Renal cortical epithelial cell (primary cell): Measurements from ENCODE around the gene ATP6V1C2. TPM values are rescaled to one million over a fixed set of nuclear protein-coding genes. Genes with fewer than 3 reads are reported as not detected.
"Not testable (repeated sequence)": the region's sequence is repeated elsewhere in the genome, so short reads cannot be mapped to it uniquely, and the experiment has no call there.

ENCODE experiments used
- DNase-seq: peaks from one replicate; pipeline ENCODE4 v3.0.0-alpha.2; 2011; ENCODE audit warnings: low read depth
- total RNA-seq: library from RNA; depleted of rRNA; stranded (reverse); fragments of >200 nt; gene quantifications from 2 replicates; pipeline ENCODE4 v1.2.3, GENCODE V29; 2014

Gene ATP6V1C2
- total RNA-seq, 1 donor from 2014 or later: 0.05 TPM

DNA sequence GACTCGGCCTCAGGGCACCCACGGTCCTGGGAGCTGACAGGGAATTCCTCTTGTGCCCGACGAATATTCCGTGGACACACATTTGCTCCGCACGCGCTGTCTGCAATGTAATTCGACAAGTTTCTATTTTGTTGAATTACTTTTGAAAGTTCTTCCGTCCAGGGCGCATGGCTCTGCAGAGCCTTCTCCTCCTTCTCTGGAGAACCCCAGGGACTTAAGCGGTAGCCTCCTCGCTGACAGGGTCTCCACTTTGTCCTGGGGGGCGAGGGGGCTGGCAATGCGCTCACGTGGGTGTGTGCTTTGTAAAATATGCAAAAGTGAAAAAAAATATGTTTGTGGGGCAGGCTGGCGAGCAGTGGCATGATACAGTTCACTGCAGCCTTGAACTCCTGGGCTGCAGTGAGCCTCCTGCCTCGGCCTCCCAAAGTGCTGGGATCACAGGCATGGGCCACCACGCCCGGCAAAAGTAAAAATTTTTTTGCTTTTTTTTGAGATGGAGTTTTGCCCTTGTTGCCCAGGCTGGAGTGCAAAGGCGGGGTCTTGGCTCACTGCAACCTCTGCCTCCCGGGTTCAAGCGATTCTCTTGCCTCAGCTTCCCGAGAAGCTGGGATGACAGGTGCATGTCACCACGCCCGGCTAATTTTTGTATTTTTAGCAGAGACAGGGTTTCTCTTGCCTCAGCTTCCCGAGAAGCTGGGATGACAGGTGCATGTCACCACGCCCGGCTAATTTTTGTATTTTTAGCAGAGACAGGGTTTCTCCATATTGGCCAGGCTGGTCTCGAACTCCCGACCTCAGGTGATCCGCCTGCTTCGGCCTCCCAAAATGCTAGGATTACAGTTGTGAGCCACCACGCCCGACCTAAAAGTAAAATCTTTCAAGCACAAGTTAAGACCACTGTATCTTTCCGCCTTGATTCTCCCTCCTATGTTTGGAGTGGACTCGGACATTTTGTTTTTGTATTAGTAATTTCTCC, 92.0 kb downstream of the ATP6V1C2 start:
- peak; percentile 26 for DNase-seq

DNA sequence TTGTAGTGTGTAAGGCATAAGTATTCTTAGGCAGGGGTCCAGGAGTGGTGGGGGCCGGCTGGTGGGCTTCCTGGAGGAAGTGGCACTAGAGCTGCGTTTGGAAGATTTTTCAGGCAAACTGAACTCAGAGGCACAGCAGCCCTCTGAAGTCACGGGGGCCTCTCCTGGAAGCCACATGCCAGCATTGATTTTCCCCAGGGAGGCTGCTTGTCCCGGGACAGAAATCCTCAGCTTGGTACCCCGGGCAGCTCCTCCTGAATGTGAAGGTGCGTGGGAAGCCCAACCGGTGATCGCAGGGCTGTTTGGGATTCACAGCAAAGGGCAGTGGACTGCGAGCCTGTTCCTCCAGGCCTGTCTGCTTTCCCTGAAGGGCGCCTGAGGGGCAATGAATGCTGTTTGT, 92.7 kb downstream of the ATP6V1C2 start:
- no peak for DNase-seq

DNA sequence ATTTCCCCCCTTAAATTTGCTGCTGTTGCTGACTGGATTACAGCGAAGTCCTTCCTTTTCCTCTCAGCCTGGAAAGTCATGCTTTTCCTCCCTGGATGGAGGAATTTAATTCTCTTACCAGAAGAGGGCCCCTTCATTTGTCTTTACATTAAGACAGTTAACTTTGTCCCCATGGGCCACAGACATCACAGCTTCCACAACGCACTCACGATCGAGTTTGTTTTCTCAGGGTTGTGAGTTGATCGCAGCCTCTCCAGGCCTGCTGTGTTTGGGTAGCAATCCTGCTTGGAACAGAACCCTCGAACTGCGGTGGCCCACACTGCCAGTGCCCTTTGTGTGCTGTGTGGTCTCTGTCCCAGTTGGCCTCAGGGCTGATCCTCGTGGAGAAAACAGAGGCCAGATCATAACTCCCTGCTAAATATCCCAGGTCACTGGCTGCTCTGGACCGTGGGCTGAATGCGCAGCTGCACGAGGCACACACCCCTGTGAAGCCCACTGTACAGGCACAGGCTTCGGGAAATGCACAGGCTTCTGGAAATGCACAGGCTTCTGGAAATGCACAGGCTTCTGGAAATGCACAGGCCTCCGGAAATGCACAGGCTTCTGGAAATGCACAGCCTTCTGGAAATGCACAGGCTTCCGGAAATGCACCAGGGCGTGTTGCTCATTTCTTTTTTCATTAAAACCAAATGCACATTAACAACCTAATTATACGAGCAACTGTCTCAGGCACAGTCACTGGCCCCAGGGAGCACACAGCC, 93.3 kb downstream of the ATP6V1C2 start:
- DNase-seq: no peak

DNA sequence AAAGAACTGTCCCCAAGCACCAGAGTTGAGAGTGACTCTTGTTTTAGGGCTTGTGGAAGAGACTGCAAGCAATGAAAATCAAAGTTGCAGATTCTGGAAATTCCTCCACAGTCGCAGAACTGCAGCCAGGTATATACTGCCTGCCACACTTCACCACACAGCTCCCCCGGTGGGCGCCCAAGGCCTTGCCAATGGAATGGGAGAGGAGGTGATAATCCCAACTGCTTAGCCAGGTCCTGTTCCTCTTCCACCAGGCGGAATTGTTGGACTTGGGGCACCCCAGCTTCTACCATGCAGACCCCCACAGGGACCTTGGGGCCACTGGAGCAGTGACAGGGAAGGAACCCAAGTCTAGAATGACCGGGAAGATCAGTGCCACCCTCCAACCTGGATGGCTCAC, 96.0 kb downstream of the ATP6V1C2 start:
- no peak for DNase-seq

DNA sequence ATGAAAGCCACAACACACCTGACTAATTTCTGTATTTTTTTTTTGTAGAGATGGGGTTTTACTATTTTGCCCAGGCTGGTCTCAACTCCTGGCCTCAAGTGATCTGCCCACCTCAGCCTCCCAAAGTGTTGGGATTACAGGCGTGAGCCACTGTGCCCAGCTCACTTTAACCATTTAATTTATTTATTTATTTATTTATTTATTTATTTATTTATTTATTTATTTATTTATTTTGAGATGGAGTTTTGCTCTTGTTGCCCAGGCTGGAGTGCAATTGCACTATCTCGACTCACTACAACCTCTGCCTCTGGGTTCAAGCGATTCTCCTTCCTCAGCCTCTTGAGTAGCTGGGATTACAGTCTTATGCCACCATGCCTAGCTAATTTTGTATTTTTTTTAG, 96.9 kb downstream of the ATP6V1C2 start:
- not testable (repeated sequence) for DNase-seq

DNA sequence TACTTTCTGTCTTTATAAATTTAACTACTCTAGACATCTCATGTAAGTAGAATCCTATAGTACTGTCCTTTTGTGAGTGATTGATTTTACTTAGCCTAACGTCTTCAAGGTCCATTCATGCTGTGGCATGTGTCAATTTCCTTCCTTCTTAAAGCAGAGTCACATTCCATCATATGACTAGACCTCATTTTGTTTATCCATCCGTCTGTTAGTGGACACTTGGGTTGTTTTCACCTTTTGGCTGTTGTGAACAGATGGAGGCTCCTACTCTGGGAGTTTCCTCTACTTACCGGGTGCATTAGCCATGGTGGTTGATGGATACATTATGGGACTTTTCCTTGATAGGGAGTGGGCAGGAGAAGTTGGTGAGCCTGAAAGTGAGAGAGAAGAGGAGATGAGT, 97.6 kb downstream of the ATP6V1C2 start:
- DNase-seq: no peak

DNA sequence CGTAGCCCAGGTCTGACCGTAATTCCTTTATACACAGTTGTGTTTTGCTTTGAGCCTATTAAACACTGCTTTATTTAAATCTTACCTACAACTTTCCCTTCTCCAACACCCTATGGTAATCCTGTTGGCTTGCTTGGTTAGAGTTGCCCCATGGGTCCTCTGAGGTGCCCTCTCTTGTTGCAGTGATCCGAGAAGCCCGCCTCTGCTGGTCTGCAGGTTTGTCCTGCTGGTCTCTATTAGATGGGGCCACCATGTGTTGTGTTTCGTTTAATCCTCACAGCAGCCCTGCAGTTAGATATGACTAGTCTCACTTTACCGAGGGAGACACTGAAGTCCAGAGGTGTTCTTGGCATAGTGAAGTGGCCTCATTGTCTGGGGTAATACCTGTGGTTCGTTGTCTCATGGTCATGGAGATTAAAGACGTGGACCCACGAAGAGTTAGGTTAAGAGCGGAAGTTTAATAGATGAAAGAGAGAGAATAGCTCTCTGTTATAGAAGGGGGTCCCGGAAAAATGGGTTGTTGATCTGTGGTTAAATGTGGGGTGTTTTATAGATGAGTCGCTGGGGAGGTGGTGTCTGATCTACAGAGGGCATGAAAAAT, 98.4 kb downstream of the ATP6V1C2 start:
- DNase-seq: no peak

DNA sequence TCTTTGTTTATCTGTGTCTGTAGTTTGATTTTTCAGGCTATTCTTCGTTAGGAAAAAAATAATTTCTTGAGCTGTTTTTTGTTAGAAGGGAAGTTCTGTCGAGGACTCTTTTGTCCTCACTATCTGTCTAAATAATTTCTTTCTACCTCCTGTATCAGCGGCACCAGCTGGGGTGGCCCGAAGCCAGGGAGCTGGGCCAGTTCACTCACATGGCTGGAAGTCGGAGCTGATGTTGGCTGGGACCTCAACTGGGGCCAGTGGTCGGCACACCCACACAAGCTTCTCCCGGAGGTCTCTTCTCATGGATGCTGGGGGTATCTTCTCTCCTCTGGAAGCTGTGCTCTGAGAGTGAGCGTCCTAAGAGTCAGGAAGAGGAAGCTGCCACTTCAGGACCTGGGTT, 99.1 kb downstream of the ATP6V1C2 start:
- no peak for DNase-seq

DNA sequence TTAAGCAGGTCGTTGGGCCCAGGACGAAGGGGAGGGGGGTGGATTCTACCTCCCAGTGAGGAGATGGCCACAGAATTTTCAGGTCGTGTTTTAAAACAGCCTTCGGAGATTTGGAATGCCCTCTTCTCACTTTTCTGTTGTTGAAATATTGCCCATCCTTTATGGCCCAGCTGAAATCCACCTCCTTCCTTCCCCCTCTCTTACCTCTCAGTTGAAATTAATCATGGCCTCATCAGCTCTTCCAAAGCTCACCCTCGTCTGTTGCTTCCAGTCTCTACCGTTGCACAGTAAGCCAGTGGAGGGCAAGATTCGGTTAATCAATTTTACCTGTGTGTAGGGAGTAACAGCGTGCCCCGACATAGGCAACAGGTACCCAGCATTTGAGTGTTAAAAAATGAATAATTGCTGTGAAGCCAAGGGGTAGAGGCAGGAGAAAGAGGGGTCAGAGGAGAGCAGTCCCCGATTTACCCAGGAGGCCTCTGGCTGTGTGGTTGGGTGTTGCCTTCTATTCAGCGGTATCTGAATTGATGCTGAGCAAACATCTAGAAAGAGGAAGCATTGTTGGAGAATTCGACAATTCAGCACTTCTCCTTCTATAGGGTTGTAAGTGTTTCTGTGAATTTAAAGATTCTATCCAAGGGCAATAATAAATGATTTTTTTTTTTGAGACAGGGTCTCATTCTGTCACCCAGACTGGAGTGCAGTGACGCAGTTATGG, 99.7 kb downstream of the ATP6V1C2 start:
- DNase-seq: no peak

DNA sequence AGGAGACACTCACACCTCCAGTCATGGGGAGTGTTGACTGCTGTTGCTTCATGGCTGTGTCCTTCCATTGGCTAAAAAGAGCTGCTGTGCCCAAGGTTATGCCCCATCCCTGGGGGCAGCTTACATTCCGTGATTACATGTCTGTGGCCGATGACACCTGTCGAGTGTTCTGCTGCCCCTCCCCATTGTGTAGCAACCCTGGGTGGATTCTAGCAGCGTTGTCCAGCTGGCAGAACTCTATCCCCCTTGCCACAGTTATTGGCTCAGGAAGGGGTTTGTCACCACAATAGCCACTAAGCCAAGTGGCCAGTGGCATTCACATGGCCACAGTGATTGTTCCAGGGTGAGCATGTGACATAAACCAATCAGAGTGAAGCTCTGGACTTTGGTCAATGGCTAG, 102.8 kb downstream of the ATP6V1C2 start:
- DNase-seq: no peak

DNA sequence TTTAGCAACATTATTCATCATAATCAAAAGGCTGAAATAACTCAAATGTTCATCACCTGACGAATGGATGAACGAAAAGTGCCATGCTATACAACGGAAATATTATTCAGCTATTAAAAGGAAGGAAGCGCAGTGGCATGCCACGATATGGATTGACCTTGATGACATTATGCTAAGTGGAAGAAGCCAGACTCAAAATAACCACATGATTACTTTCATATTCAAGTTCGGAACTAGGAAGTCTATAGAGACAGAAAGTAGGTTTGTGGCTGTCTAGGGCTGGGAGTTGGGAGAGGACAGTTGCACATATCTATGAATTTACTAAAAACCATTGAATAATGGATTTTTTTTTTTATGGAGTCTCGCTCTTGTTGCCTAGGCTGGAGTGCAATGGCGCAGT, 104.6 kb downstream of the ATP6V1C2 start:
- DNase-seq: no peak

DNA sequence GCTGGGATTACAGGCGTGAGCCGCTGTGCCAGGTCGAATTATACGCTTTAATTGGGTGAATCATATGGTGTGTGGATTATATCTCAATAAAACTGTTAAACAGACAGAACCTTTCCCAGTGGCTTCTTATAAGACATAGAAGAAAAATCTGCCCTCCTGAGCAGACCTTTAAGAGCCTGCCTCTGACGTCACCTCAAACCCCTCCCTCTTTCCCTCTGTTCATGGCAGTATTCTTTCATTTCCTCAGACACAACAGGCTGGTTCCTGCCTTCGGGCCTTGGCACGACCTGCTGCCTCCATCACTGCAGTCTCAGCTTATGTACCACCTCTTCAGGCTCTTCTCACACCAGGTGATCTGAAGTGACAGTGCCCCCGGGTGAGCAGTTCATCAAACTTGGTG, 105.2 kb downstream of the ATP6V1C2 start:
- no peak for DNase-seq

DNA sequence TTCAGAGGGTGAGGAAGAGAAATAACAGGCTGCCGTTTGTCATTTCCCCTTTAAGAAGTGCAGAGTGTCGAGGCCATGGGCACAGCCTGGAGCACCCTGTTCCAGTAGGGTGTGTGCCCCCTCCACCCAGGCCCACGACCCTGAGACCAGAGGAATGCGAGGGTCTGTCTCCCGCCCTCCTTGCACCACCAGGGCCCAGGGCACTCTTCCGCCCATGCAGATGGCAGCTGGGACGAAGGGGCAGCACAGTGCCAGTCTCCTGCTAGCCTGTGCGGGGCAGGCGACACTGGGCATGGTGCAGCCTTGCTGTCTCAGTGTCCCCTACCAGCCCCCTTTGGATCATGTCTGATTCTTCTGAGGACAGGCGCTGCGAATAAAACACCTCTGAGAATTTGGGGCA, 106.9 kb downstream of the ATP6V1C2 start:
- DNase-seq: no peak

DNA sequence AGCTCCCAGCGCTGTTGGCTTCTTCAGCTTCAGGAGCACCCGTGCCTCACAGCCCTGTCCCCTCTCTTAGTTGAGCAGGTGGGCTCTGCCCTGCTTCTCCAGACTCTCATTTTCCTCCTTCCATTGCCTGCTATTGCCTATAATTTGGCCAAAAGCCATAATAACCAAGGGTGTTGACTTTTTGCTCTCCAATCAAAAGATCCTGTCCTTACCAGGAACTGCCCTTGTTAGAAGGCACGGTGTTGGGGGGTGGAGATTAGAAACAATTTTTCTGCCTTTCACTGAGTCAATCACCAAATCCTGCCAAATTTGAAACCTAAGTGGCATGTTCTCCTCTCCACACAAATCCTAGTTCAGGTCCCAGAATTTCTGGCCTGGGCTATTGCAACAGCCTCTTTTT, 107.9 kb downstream of the ATP6V1C2 start:
- no peak for DNase-seq

DNA sequence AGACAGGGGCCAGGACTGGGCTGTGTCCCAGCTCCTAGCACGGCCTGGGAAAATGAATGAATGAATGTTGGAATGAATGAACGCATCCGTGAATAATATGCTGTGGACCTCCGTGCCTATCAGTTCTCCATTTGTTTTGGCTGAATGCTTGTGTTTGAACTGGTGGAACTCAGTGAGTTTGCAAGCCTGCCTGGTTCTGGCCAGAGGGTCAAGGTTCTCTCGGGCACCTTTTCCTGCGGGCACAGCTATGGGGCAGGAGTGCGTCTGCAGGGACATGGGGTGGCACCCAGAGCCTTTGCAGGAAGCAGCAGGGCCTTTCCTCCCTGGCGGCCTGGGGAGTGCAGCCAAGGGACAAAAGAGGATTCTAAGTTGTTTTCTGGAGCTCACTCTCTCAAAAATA, 108.8 kb downstream of the ATP6V1C2 start:
- no peak for DNase-seq

DNA sequence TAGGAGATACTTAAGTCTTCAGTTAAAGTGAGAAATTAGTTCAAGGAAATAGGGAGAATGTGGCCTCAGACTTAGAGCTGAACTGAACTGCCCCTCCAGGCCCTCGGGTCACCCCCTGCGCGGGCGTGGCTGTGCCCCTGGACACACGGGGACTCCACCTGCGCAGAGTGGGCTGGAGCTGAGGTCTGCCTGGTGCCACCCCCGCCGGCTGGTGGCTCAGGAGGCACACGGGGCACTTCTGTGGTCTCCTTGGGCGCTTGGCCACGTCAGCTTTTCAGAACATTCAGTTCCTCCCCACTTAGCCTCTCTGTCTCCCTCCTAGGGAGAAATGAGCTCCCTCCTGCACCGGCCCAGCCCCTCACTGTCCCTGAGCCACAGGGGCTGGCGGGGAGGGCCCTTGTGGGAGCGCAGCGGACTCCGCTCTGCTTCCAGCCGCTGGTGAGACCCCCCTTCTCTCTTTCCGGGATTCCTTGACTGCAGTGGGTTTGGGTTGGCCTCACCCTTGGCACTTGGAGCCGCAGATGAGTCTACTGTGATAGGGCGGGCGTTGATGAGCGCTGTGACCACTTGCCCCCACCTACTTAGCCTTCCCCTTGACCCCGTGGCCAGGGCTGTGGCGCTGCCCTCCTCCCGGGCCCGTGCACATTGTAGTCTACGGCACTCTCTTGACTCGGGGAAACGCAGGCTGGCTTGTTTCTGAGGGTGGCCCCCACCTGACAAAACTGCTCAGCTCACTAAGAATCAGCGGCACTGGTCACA, 109.4 kb downstream of the ATP6V1C2 start:
- no peak for DNase-seq

DNA sequence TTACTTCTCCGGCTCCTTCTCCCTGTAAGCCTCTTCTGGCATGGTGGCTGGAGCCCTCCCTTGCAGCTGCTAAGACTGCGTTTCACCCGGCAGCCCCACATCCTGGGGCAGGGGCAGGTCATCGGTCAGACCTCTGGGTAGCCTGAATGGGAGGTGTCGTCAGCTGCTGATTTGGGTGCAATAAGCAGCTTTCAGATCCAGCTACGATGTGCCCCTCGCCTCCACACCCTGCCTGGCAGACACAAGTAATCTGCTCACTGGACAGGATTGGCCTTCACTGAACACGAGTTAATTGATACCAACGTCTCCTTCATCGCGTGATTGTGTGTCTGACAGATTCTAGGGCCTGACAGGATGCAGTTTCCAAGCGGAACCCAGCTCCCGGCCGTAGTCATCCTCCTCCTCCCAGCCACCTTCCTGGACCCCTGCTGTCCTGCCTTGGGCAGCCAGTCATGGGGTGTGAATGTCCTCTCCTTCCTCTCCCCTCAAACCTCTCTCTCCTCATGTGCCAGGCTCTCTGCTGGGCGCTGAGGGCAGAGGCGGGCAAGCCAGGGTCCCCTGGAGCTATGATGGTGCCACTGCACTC, 110.1 kb downstream of the ATP6V1C2 start:
- DNase-seq: no peak

DNA sequence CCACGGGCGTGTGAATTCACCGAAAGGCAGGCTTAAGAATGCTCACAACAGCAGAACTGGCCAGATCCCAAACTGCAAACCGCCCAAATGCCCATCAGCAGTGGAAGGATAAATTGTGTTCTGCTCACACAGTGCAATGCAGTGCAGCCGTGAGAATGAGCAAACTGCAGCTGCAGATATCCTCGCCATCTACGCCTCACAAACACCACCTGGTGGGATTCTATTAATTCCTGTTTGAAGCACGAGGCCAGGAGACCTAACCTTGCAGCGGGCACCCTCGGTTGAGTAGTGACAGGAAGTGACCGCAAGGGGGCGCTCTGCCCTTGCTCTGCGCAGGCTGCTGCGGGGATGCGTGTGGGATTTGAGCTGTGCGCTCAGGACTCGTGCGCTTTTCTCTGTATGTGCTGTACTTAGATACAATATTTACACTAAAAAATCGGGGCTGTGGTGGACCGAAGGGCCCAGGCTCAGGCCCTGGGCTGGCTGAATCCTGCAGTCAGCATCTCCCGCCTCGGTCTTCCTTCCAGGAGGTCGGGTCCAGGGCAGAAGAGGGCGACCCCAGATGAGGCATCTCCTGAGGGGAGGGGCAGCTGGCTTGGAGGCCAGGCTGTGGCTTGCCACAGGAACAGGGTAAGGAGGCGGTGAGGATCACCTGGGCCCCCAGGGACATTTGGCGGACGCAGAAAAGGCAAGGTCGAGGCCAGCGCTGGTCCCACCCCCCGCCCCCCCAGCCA, 110.9 kb downstream of the ATP6V1C2 start:
- peak; percentile 50 for DNase-seq

DNA sequence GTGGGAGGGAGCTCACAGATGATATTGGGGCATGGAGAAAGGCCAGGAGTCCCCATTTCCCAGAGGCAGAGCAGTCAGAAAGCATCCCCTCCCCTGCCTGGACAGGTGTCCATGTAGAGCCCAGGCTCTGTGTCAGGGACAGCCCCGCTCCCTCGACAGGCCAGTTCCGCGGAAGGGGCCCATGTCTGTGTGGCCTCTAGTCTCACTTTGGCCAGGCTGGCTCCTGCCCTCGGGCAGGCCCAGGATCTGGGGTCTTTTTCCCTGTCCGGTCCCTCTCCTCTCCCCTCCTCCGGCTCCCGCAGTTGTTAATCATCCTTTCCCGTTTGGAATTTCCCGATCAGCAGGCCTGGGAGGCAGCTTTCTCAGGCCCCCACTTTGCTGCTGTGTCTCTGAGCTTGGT, 111.6 kb downstream of the ATP6V1C2 start:
- DNase-seq: no peak

DNA sequence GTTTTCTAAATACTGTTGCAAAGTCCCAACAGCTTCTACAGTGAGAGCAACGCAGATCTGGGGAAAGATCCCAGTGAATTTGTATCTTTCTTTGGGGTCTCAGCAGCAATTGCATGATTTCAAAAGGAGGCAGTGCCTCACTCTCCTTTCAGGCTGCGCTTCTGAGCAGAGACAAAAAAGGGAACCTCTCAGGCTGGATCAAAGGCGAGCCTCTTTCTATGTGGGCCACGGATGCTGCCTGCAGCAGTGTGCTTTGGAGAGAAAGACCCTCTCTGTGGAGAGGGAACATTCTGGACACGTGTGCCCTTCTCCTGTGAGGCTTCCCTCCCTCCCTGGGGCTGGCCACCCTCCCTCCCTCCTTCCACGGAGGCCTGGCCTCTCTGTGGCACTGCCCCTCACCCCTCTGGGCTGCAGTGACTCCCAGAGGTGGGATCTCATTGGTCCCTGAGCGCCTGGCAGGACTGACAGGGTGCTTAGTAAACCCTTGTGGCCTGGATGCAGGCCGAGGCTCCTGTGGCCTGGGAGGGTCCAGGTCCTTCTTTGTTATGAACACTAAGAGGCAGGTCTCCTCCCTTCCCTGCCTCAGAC, 112.7 kb downstream of the ATP6V1C2 start:
- no peak for DNase-seq
